ENCODE data around the gene AP5S1.

DNA sequence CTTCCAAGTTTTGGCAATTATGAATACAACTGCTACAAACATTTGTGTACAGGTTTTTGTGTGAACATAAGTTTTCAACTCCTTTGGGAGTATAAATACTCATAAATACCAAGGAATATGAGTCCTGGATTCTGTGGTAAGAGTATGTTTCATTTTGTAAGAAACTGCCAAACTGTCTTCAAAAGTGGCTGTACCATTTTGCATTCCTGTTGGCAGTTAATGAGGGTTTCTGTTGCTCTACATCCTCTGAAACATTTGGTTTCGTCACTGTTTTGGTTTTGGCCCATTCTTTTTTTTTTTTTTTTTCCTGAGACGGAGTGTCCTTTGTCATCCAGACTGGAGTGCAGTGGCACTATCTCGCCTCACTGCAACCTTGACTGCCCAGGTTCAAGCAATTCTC is 8.5 kb downstream of the AP5S1 start:
- TF ChIP-seq POLR2A (IDR thresholded peaks at IDR 0.05), result no peak
- TF ChIP-seq, protein P1, sequence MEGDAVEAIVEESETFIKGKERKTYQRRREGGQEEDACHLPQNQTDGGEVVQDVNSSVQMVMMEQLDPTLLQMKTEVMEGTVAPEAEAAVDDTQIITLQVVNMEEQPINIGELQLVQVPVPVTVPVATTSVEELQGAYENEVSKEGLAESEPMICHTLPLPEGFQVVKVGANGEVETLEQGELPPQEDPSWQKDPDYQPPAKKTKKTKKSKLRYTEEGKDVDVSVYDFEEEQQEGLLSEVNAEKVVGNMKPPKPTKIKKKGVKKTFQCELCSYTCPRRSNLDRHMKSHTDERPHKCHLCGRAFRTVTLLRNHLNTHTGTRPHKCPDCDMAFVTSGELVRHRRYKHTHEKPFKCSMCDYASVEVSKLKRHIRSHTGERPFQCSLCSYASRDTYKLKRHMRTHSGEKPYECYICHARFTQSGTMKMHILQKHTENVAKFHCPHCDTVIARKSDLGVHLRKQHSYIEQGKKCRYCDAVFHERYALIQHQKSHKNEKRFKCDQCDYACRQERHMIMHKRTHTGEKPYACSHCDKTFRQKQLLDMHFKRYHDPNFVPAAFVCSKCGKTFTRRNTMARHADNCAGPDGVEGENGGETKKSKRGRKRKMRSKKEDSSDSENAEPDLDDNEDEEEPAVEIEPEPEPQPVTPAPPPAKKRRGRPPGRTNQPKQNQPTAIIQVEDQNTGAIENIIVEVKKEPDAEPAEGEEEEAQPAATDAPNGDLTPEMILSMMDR (IDR thresholded peaks at IDR 0.05), result no peak

Measured in uterus (tissue), 2 donors.